A549 treated with dexamethasone at 1 μM for 4 hours (cell line): ENCODE results near the gene IL4. TPM values are rescaled to one million over a fixed set of nuclear protein-coding genes. Genes with fewer than 3 reads are reported as not detected.

Experiments
- total RNA-seq: library from RNA; stranded (reverse); fragments of 200-300 nt; extraction: Qiagen RNA extraction; gene quantifications from 5 replicates; pipeline ENCODE4 v1.2.3, GENCODE V29; 2022

Gene IL4
- not detected in 5 replicates for total RNA-seq

GRCh38 chr5:132673939-132674630, at the start of gene IL4:
Gene IL4, plus strand, starts transcription at chr5:132673989. Its CDS starts 62 bp downstream, at chr5:132674051.

GRCh38 chr5:132657676-132658380, 16.0 kb upstream of the IL4 start, which contains the start of gene IL13:
Gene IL13, plus strand, starts transcription at chr5:132658173. Its CDS starts 14 bp downstream, at chr5:132658187.

Other genes with a start within 250 kb of the IL4 start
- gene IRF1, start 183.2 kb upstream of the IL4 start, total RNA-seq = 22.5 to 31.8 TPM (median 29.8 TPM) in 5 replicates
- 0.47 TPM in 1 of 5 replicates, not detected in the others for gene IL5, start 130.5 kb upstream of the IL4 start, total RNA-seq
- gene RAD50, start 117.0 kb upstream of the IL4 start, total RNA-seq = 30.6 to 37.3 TPM (median 34.2 TPM) in 5 replicates
- 0.07 TPM in 1 of 5 replicates, not detected in the others for gene IL13, start 15.8 kb upstream of the IL4 start, total RNA-seq
- 8.7 to 11.6 TPM (median 10.8 TPM) in 5 replicates for gene KIF3A, start 63.6 kb downstream of the IL4 start, total RNA-seq
- 0.06 to 0.12 TPM (median 0.08 TPM) in 5 replicates for gene CCNI2, start 73.4 kb downstream of the IL4 start, total RNA-seq
- gene SEPTIN8, start 103.2 kb downstream of the IL4 start, total RNA-seq = 15.8 to 23.8 TPM (median 20.0 TPM) in 5 replicates
- gene SOWAHA, start 139.3 kb downstream of the IL4 start, total RNA-seq = 0.05 to 0.18 TPM (median 0.12 TPM) in 5 replicates
- gene SHROOM1, start 156.7 kb downstream of the IL4 start, total RNA-seq = 7.7 to 9.5 TPM (median 9.0 TPM) in 5 replicates
- gene GDF9, start 192.5 kb downstream of the IL4 start, total RNA-seq = 0.08 to 0.25 TPM (median 0.19 TPM) in 5 replicates
- 347 to 404 TPM (median 353 TPM) in 5 replicates for gene UQCRQ, start 192.7 kb downstream of the IL4 start, total RNA-seq
- gene LEAP2, start 199.7 kb downstream of the IL4 start, total RNA-seq = 0.48 to 0.98 TPM (median 0.75 TPM) in 5 replicates